Left renal cortex interstitium (tissue), 4 donors: ENCODE results near the gene AGAP1. TPM values are rescaled to one million over a fixed set of nuclear protein-coding genes. Genes with fewer than 3 reads are reported as not detected.

Experiments
- DNase-seq, 4 donors: peaks; one replicate each; pipeline ENCODE4 v3.0.0-alpha.2; 2013; ENCODE audit warnings: low read depth in 4 of 4, low spot score in 2 of 4, missing footprints in 1 of 4
- polyA plus RNA-seq, 4 donors: library from polyadenylated mRNA; unstranded; fragments of 120-200 nt; gene quantifications; one replicate each; pipeline ENCODE4 v1.2.1, GENCODE V29; 2013; ENCODE audit not compliant: insufficient read length in 4 of 4

Gene AGAP1
- polyA plus RNA-seq, 4 donors = 18.1 to 22.7 (median 19.7) TPM

GRCh38 chr2:236179236-236180075 is 685.6 kb downstream of the AGAP1 start:
- no peak for DNase-seq

- DNase-seq = no peak
Observed at GRCh38 chr2:236180076-236180816, 686.4 kb downstream of the AGAP1 start.

GRCh38 chr2:236180831-236181453 is 687.1 kb downstream of the AGAP1 start:
- no peak for DNase-seq
